HepG2 (cell line): ENCODE results near the gene ARVCF. TPM values are rescaled to one million over a fixed set of nuclear protein-coding genes. Genes with fewer than 3 reads are reported as not detected.

Experiments used
- ATAC-seq: fragments of 200-7000 bp; cut with Tn5 transposase; 3 replicates; pipeline ENCODE4 v1.9.1; 2020; ENCODE audit warnings: mild to moderate bottlenecking, moderate library complexity
- BruUV-seq: library from RNA; stranded (reverse); fragments of 400-500 nt; replicated peaks from 2 replicates; lab custom pipeline; 2021; lab: Mats Ljungman, UMichigan
- CTCF ChIA-PET: fragments of 300-600 bp; formaldehyde crosslinking; extraction: SDS; loops from one replicate; lab custom pipeline; 2021; ENCODE audit warnings: low total read pairs, inconsistent platforms, low intra/inter-chr PET ratio; lab: Yijun Ruan, JAX
- POLR2A ChIA-PET: fragments of 350-600 bp; sonication (Branson Sonifier 250); formaldehyde crosslinking; loops from one replicate; lab custom pipeline; 2020; ENCODE audit warnings: antibody characterized with exemption, inconsistent platforms; lab: Yijun Ruan, JAX
- DNase-seq: peaks from one replicate; pipeline ENCODE4 v3.0.0-alpha.2; 2015; ENCODE audit warnings: low spot score
- FAIRE-seq: peaks from 3 replicates; lab custom pipeline; 2011; peaks lifted over from hg19 to GRCh38; lab: Jason Lieb, UNC
- H2AFZ ChIP-seq: one replicate; pipeline ENCODE4 v1.6.1; 2011; ENCODE audit warnings: low read length, inconsistent platforms
- H3K27ac ChIP-seq: fragments of 300-600 bp; 3 replicates; pipeline ENCODE4 v1.8.0; 2011; ENCODE audit warnings: mixed run types, mild to moderate bottlenecking, mixed read lengths, low read length, inconsistent platforms; ENCODE audit not compliant: insufficient read depth; ENCODE audit errors: extremely low read length
- H3K27me3 ChIP-seq, 2 experiments: fragments of 200-600 bp in 1 of 2; 2 replicates in 1 of 2; 3 replicates in 1 of 2; pipeline versions ENCODE4 v1.6.0 to v1.8.0; 2011; ENCODE audit warnings: low read length in 2 of 2, mild to moderate bottlenecking in 2 of 2, moderate library complexity in 2 of 2, inconsistent platforms in 1 of 2; ENCODE audit not compliant: insufficient read depth in 2 of 2, control insufficient read depth in 1 of 2
- H3K36me3 ChIP-seq, 2 experiments: fragments of 200-600 bp in 1 of 2; replicated peaks in 1 of 2; 2 replicates in 1 of 2; 3 replicates in 1 of 2; pipeline versions ENCODE4 v1.5.1 to v1.8.0; 2011; ENCODE audit warnings: low read length in 2 of 2, inconsistent platforms in 1 of 2; ENCODE audit not compliant: insufficient read depth in 2 of 2, control insufficient read depth in 1 of 2
- H3K4me1 ChIP-seq: 2 replicates; pipeline ENCODE4 v1.5.1; 2012; ENCODE audit warnings: low read length, inconsistent platforms; ENCODE audit not compliant: insufficient read depth
- H3K4me2 ChIP-seq: 2 replicates; pipeline ENCODE4 v1.6.0; 2011; ENCODE audit warnings: low read depth, low read length, inconsistent platforms
- H3K4me3 ChIP-seq, 3 experiments: fragments of 200-600 bp in 1 of 3; sonication (generic), shearing (Covaris generic) in 1 of 3; replicated peaks in 1 of 3; 2 replicates each; pipeline ENCODE4 v1.5.1; 2011 to 2016; ENCODE audit warnings: low read length in 3 of 3, inconsistent platforms in 2 of 3, low read depth in 2 of 3, mild to moderate bottlenecking in 2 of 3, control low read depth in 1 of 3, mixed read lengths in 1 of 3; ENCODE audit not compliant: insufficient read depth in 1 of 3
- H3K79me2 ChIP-seq: one replicate; pipeline ENCODE4 v1.6.1; 2011; ENCODE audit warnings: low read length, inconsistent platforms; ENCODE audit not compliant: insufficient read depth
- H3K9ac ChIP-seq: 2 replicates; pipeline ENCODE4 v1.6.0; 2011; ENCODE audit warnings: mild to moderate bottlenecking, low read depth, low read length, inconsistent platforms; ENCODE audit not compliant: insufficient read depth
- H3K9me3 ChIP-seq: 2 replicates; pipeline ENCODE4 v1.5.1; 2012; ENCODE audit warnings: mild to moderate bottlenecking, low read length
- H4K20me1 ChIP-seq: 2 replicates; pipeline ENCODE4 v1.6.0; 2011; ENCODE audit warnings: inconsistent platforms, mild to moderate bottlenecking, low read length, moderate library complexity; ENCODE audit not compliant: insufficient read depth
- GABPA ChIP-seq, 2 experiments: IDR thresholded peaks; 2 replicates each; pipeline ENCODE4 v1.6.1; 2011 to 2016; ENCODE audit warnings: low read depth in 2 of 2, low read length in 1 of 2, missing biosample characterization in 1 of 2, missing genetic modification characterization in 1 of 2
- GATA4 ChIP-seq: sonication (generic); IDR thresholded peaks from 2 replicates; pipeline ENCODE4 v1.6.1; 2016; ENCODE audit warnings: antibody characterized with exemption, low read depth, borderline replicate concordance
- HNRNPLL ChIP-seq: fragments of 200-400 bp; formaldehyde crosslinking; IDR thresholded peaks from 2 replicates; pipeline ENCODE4 v1.6.1; 2017; ENCODE audit warnings: mild to moderate bottlenecking, low read depth, low read length; ENCODE audit not compliant: poor library complexity, severe bottlenecking
- KLF9 ChIP-seq: IDR thresholded peaks from 2 replicates; pipeline ENCODE4 v1.6.1; 2016; ENCODE audit warnings: low read depth
- MAF1 ChIP-seq: sonication (generic); formaldehyde crosslinking; IDR thresholded peaks from 2 replicates; pipeline ENCODE4 v1.5.0; 2020; ENCODE audit warnings: missing genetic modification reagents, borderline replicate concordance
- MATR3 ChIP-seq: sonication (generic); formaldehyde crosslinking; IDR thresholded peaks from 2 replicates; pipeline ENCODE4 v1.4.0; 2020; ENCODE audit warnings: missing genetic modification reagents
- NR1H2 ChIP-seq: sonication (generic); formaldehyde crosslinking; IDR thresholded peaks from 2 replicates; pipeline ENCODE4 v1.8.1; 2022; ENCODE audit warnings: low read depth, missing genetic modification reagents, borderline replicate concordance
- PLRG1 ChIP-seq: fragments of 450-650 bp; conservative IDR thresholded peaks from 2 replicates; pipeline ENCODE4 v1.6.1; 2016
- PRMT3 ChIP-seq: sonication (generic); formaldehyde crosslinking; IDR thresholded peaks from 2 replicates; pipeline ENCODE4 v1.8.1; 2022; ENCODE audit warnings: low read depth, mild to moderate bottlenecking, moderate library complexity, missing genetic modification reagents, borderline replicate concordance
- SIN3B ChIP-seq: fragments of 150-350 bp; IDR thresholded peaks from 2 replicates; pipeline ENCODE4 v1.6.1; 2014; ENCODE audit warnings: low read length
- SP2 ChIP-seq: sonication (generic); formaldehyde crosslinking; IDR thresholded peaks from 2 replicates; pipeline ENCODE4 v1.5.1; 2020; ENCODE audit warnings: mild to moderate bottlenecking, missing genetic modification reagents
- ZNF367 ChIP-seq: sonication (generic); formaldehyde crosslinking; IDR thresholded peaks from 2 replicates; pipeline ENCODE4 v1.4.0; 2020; ENCODE audit warnings: missing genetic modification reagents, borderline replicate concordance
- ZNF441 ChIP-seq: sonication (generic); formaldehyde crosslinking; IDR thresholded peaks from 2 replicates; pipeline ENCODE4 v1.7.0; 2021; ENCODE audit warnings: missing genetic modification reagents, borderline replicate concordance
- WGBS: methylation state at CpG from one replicate; pipeline ENCODE4 v1.1.6; 2017; ENCODE audit warnings: low lambda C conversion rate; 5-methylcytosine and 5-hydroxymethylcytosine counted together
- in situ Hi-C: cut with HindIII; loops from 2 replicates; pipeline ENCODE4 v1.10.0; 2017; ENCODE audit warnings: low pct_unique_long_range_greater_than_20kb; ENCODE audit not compliant: extremely low pct_ligation_motif_present
- intact Hi-C: fragments of 100-400 bp; cut with micrococcal nuclease; formaldehyde crosslinking; loops from one replicate; pipeline ENCODE4 v1.10.0; 2022; ENCODE audit not compliant: unreplicated experiment
- polyA plus RNA-seq, 8 experiments: library from polyadenylated mRNA; depleted of rRNA in 3 of 8; stranded (reverse) in 7 of 8; unstranded in 1 of 8; fragments of >200 nt; fragmentation: Illumina TruSeq in 4 of 8; extraction: Trizol in 4 of 8; gene quantifications; 2 replicates each; pipeline versions ENCODE4 v1.2.1 to v1.2.3, GENCODE V29; 2011 to 2016; ENCODE audit warnings: low read depth in 4 of 8, missing spikeins in 1 of 8, mixed read lengths in 1 of 8; ENCODE audit not compliant: insufficient read depth in 1 of 8
- total RNA-seq, 5 experiments: library from RNA; depleted of rRNA; stranded (reverse); fragments of >200 nt; fragmentation: Illumina TruSeq; extraction: Trizol; gene quantifications; 2 replicates each; pipeline ENCODE4 v1.2.3, GENCODE V29; 2016; ENCODE audit warnings: low read depth in 1 of 5
- TF ChIP-seq, protein P1 (sequence below): sonication (generic); formaldehyde crosslinking; IDR thresholded peaks from 2 replicates; pipeline ENCODE4 v1.4.0; 2020; ENCODE audit warnings: missing genetic modification reagents, mild to moderate bottlenecking, borderline replicate concordance
- TF ChIP-seq, protein P2 (sequence below): IDR thresholded peaks from 2 replicates; pipeline ENCODE4 v1.6.1; 2018; ENCODE audit warnings: missing genetic modification reagents, mild to moderate bottlenecking, missing compliant biosample characterization
- TF ChIP-seq, protein P3 (sequence below): conservative IDR thresholded peaks from 2 replicates; pipeline ENCODE4 v1.6.1; 2018; ENCODE audit warnings: missing genetic modification reagents

The ARVCF gene
- total and polyA plus RNA-seq, 2 of the 13 experiments (the other 11 are each of a cell fraction or from before 2014, with no cell fraction given): 16.4 to 17.7 TPM

DNA sequence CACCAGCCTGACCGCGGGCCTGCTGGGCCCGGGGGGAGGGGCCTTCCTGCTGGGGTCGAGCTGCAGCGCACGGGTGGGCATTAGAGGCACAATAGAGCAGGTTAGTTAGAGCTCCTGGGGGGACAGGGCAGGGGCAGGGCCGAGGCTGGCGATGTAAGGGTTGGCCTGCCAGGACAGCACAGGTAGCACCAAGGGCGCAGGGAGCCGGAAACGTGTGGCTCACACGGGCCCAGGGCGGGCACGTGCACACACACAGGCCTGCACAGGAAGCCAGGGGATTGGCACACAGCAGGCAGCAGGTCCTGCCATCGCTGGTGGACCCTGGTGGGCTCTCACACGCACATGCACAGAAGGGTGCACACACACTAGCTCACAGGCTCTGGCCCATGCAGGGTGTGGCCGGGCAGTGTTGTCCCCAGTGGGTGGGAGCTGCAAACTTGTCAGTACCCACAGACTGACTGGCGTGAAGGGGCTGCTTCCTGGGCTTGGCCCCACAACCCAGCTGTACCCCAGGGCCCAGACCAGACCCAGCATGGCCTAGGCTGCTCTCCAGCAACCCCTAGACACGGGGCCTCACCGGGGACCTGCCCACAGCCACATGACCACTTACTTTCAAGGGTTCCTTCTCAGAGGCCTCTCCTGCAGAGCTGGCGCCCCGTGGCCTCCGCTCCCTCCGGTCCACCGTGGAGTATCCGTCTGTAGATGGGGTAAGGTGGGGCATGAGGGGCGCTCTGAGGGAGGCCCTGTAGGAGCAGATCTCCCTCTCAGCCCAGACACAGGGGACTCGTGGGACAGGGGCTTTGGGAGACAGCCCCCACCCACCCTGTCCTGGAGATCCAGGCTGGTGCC, 45.1 kb downstream of the ARVCF start:
- WGBS: 54% methylated on average over 9 of the region's 28 CpGs
- FAIRE-seq (no peak), DNase-seq (no peak), ATAC-seq (peak; percentile 17)
- no TSS peak for BruUV-seq
- Histone ChIP-seq H3K9ac (peak overlapping the region; percentile 54), H3K27me3 (no peaks in the 10 kb centered on the region), H3K9me3 (no peaks in the 10 kb centered on the region), H2AFZ (no peak overlapping the region), H3K27ac (peak overlapping the region; percentile 79), H3K4me1 (peaks cover 51% of the 10 kb centered on the region), H4K20me1 (no peaks in the 10 kb centered on the region), H3K4me3 (peak overlapping the region in 1 of 3 experiments; percentile 22; a peak in 1 of 6 replicates), H3K36me3 (peaks cover 10 to 23% of the 10 kb centered on the region in 2 experiments; a peak in 4 of 5 replicates), H3K4me2 (peak overlapping the region; percentile 51), H3K79me2 (no peaks in the 10 kb centered on the region)
- POLR2A ChIA-PET: interaction anchor here (0.9 to 3.2 kb wide), 7 partner anchors 9 to 44 kb away, joined by 3 to 13 read pairs (median 7); no protein-coding TSS in a partner anchor
- in situ Hi-C loops: loop anchor here (5.0 kb wide), 1 partner anchor 41 kb away; no protein-coding TSS in a partner anchor
- CTCF ChIA-PET: interaction anchor here (1.2 to 2.3 kb wide), 3 partner anchors 42 to 158 kb away, joined by 4 to 35 read pairs (median 12); no protein-coding TSS in a partner anchor
- intact Hi-C loops: no loop called here
- TF ChIP-seq GABPA (IDR thresholded peaks at IDR 0.05; ENCODE audit: low read depth, low read length) (no peak), GABPA (CRISPR knock-in tag; IDR thresholded peaks at IDR 0.05; ENCODE audit: low read depth) (no peak), ZNF441 (CRISPR knock-in tag) (peak; percentile 7; the same call in 1 of the 2 replicates), SP2 (CRISPR knock-in tag) (no peak), ZNF367 (CRISPR knock-in tag) (no peak; the same call in 1 of the 2 replicates), GATA4 (no peak), MATR3 (no peak), PLRG1 (no peak), PRMT3 (CRISPR knock-in tag) (no peak), MAF1 (0 out of 2 replicates have a peak, but pooled peaks have one; percentile 14), NR1H2 (CRISPR knock-in tag) (peak; percentile 19; the same call in 1 of the 2 replicates), KLF9 (no peak), HNRNPLL (peak; percentile 19), SIN3B (no peak)
- TF ChIP-seq, protein P1, sequence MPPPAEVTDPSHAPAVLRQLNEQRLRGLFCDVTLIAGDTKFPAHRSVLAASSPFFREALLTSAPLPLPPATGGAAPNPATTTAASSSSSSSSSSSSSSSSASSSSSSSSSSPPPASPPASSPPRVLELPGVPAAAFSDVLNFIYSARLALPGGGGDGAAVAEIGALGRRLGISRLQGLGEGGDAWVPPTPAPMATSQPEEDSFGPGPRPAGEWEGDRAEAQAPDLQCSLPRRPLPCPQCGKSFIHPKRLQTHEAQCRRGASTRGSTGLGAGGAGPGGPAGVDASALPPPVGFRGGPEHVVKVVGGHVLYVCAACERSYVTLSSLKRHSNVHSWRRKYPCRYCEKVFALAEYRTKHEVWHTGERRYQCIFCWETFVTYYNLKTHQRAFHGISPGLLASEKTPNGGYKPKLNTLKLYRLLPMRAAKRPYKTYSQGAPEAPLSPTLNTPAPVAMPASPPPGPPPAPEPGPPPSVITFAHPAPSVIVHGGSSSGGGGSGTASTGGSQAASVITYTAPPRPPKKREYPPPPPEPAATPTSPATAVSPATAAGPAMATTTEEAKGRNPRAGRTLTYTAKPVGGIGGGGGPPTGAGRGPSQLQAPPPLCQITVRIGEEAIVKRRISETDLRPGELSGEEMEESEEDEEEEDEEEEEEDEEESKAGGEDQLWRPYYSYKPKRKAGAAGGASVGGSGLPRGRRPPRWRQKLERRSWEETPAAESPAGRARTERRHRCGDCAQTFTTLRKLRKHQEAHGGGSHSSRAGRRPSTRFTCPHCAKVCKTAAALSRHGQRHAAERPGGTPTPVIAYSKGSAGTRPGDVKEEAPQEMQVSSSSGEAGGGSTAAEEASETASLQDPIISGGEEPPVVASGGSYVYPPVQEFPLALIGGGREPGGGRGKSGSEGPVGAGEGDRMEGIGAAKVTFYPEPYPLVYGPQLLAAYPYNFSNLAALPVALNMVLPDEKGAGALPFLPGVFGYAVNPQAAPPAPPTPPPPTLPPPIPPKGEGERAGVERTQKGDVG (CRISPR knock-in tag): 0 out of 2 replicates have a peak, but pooled peaks have one; percentile 15
- TF ChIP-seq, protein P2, sequence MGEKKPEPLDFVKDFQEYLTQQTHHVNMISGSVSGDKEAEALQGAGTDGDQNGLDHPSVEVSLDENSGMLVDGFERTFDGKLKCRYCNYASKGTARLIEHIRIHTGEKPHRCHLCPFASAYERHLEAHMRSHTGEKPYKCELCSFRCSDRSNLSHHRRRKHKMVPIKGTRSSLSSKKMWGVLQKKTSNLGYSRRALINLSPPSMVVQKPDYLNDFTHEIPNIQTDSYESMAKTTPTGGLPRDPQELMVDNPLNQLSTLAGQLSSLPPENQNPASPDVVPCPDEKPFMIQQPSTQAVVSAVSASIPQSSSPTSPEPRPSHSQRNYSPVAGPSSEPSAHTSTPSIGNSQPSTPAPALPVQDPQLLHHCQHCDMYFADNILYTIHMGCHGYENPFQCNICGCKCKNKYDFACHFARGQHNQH (CRISPR knock-in tag): peak; percentile 19
- TF ChIP-seq, protein P3, sequence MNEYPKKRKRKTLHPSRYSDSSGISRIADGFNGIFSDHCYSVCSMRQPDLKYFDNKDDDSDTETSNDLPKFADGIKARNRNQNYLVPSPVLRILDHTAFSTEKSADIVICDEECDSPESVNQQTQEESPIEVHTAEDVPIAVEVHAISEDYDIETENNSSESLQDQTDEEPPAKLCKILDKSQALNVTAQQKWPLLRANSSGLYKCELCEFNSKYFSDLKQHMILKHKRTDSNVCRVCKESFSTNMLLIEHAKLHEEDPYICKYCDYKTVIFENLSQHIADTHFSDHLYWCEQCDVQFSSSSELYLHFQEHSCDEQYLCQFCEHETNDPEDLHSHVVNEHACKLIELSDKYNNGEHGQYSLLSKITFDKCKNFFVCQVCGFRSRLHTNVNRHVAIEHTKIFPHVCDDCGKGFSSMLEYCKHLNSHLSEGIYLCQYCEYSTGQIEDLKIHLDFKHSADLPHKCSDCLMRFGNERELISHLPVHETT (CRISPR knock-in tag): no peak
